GM12874 (cell line): ENCODE results near the gene SLC22A1.
A peak's percentile ranks its signal among the peaks of the same experiment; 100 is the strongest.

Experiments
- TF ChIP-seq, protein P1 (sequence below): IDR thresholded peaks from 2 replicates; pipeline ENCODE4 v1.5.1; 2011; ENCODE audit warnings: low read depth, mild to moderate bottlenecking, control low read depth, low read length, moderate library complexity; ENCODE audit not compliant: insufficient read depth

SLC22A1 gene

DNA sequence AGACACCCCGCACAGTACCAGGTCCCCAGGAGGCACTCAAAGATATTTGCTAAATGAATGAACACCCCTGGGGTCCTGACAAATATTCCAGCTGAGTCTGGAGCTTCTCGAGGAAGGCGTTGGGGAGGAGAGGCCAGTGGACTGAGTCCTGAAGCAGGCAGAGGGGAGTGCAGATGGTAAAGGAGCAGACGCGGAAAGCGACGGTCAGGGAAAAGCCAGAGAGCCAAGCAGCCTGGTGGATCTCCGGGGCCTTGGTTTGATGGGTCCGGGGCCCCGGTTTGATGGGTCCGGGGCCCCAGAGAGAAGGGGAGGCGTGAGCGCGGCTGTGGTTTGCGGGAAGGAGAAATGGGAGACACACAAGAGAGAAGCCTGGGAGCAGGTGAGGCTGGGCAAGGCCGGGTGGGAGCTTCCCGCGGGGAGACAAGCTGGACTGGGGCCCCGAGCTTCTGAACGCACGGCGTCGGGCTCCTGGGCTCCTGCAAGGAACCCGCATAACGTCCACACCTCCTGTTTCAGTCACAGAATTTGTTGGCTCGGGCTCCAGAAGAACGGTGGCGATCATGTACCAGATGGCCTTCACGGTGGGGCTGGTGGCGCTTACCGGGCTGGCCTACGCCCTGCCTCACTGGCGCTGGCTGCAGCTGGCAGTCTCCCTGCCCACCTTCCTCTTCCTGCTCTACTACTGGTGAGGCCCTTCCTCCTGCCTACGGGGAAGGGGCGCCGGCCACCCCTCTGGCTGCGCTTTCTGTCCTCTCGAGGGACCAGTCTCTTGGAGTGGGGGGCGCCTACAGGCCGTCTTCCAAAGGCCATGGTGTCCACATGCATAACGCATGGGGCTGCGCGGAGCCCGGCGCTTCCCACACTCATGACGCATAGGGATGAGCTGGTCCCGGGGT is 12.1 kb downstream of the SLC22A1 start:
- TF ChIP-seq, protein P1, sequence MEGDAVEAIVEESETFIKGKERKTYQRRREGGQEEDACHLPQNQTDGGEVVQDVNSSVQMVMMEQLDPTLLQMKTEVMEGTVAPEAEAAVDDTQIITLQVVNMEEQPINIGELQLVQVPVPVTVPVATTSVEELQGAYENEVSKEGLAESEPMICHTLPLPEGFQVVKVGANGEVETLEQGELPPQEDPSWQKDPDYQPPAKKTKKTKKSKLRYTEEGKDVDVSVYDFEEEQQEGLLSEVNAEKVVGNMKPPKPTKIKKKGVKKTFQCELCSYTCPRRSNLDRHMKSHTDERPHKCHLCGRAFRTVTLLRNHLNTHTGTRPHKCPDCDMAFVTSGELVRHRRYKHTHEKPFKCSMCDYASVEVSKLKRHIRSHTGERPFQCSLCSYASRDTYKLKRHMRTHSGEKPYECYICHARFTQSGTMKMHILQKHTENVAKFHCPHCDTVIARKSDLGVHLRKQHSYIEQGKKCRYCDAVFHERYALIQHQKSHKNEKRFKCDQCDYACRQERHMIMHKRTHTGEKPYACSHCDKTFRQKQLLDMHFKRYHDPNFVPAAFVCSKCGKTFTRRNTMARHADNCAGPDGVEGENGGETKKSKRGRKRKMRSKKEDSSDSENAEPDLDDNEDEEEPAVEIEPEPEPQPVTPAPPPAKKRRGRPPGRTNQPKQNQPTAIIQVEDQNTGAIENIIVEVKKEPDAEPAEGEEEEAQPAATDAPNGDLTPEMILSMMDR = no peak

DNA sequence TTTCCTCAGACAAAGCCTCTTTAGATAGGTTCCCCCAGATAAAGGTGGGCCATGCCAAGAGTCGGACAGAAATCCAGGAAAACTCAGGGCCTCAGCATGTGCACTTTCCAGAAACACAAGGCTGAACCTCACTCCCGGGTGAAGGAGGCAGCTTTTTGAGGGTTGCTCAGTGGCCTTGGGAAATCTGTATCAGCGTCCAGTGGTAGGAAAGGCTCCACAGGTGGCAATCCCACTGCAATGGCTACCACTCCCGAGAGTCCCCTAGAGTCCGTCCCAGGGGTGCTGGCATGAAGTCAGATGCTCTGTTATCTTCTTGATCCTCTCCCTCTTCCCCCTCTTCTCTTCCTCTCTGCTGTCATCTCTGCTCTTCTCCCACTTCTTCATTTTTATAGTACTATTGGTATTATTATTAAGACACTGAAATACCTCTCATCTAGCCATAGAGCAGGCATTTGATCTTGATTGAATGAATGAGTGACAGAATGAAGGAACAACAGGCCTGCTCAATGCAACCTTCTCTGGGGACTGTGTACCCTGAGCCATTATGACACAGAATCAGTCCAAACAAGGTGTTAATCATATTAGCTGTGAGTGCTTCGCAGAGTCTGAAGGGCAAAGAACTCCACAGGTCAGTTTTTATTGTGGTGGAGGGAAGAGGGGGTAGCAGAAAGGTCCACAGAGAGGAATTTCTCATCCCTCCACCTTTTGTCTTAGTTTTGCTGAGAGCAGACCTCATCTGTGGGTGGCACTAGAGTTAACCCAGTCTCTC is 13.3 kb downstream of the SLC22A1 start:
- TF ChIP-seq, protein P1 = no peak

DNA sequence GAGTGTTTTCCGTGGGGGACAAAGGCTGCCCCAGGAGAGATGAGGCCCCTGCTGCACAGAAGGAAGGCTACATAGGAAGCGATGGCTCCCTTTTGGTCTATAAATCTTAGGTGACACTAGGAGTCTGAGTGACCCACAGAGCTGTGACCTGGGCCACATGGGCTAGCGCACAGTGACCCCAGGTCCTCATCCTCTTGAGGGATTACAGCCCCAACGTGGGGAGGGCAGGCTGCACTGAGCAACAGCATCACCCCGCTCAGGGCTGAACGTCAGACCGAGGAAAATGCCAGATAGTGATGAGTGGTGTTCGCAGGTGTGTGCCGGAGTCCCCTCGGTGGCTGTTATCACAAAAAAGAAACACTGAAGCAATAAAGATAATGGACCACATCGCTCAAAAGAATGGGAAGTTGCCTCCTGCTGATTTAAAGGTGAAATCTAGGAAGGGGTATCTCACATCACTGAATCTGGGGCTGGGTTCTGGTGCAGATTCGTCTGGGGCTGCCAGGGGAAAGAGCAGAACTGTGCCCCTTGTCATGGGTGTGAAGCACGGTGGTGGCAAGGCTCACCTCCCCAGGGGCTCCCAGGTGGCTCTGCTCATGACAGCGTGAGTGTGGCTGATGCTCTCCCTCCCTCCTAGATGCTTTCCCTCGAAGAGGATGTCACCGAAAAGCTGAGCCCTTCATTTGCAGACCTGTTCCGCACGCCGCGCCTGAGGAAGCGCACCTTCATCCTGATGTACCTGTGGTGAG is 14.5 kb downstream of the SLC22A1 start:
- TF ChIP-seq, protein P1 = no peak

DNA sequence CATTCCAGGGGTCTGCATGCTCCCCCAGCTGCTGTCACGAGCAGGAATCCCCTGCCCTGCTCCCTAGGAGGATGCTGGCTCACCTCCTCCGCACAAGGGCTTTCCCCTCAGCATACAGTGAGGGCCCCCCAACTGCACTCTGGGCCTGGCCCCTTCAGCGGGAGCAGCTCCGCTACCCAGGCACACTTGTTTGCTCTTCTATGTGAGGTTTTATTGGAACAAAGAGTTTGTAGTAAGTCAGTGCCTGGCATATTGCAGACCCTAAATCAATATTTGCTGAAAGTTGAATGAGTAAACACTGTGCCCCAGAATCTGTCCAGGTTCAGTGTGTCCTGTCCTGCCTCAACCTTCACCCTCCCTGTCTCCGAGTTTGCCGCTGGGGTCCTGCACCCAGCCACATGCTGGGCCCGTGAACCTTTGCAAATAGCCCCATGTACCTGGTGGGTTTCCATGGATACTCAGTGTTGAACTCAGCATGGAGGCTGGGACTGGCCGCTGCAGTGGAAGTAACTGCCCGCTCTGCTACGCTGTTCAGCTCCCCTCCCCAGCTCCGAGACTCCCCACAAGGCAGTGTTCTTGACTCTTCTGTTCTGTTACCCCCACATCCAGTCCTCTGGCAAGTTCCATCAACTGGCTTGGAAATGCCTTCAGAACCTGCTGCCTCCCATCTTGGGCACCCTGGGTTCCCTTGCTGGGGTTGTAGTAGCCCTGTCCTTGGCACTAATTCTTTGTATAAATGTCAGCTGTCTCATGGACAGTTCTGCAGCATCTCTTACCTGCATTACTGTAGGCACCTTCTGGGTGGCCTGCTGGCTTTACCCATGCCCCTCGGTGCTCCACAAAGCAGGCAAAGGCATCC is 15.7 kb downstream of the SLC22A1 start:
- TF ChIP-seq, protein P1 = no peak

DNA sequence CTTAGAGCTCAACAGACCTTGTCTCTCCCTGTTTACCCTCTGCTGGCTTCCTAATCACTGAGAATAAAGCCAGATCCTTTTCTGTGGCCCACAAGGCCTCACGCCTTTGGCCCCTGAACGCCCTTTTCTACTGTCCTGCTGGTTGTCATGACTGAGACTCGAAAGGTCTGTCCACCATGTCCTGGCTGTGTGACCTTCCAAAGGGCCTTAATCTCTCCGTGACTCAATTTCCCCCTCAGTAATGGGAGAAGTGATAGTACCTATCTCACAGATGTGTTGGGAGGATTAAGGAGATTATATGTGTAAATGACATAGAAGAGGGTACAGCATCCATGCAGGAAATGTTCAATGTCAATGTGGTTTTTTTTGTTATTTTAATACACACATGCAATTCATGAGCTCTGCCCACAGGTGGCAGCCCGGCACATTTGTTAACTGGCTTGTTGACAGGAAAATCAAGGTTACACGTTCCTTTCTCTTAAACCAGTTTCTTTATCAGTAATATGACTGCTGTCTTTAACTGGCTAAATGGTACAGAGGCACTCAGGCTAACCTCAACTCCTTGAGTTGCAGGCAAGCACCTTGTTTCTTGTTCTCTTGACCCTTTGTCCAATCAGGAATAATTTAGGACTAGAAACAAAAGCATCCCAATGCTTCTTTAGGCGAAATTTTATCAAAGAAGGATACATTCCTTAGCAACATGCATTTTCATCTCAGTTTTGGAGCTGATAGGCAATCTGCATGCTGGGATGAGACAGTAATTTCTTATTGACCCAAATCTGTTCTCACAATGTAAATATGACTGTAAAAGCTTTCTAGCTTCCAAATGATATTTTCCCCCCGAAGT is 16.6 kb downstream of the SLC22A1 start:
- TF ChIP-seq, protein P1 = peak; percentile 67

DNA sequence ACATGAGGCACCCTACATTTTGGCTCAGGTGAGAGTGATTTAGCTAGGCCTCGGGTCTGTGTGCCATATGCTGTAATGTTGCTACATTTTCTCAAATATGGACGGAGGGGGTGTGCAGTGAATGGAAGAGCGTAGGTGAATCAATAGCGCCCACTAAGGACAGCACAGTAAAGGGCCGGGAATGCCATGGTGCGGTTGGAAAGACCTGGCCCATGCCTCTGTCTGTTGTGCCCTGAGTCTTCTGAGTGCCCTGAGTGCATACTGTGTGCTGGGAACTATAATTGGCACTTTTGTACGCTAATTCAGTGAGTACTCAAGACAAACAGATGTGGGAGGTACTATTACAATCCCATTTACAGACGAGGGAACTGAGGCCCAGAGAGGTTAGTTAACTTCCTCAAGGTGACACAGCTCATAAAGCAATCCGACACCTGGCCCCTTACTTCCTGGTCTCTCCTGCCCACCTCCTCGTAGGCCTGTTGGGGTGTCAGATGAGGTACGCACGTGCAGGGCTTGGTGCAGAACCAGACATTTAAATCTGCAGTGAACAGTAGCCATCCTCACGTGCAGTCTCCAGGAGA is 17.3 kb downstream of the SLC22A1 start:
- TF ChIP-seq, protein P1 = no peak
